ENCODE data around the gene GNAO1.

The GNAO1 gene

DNA sequence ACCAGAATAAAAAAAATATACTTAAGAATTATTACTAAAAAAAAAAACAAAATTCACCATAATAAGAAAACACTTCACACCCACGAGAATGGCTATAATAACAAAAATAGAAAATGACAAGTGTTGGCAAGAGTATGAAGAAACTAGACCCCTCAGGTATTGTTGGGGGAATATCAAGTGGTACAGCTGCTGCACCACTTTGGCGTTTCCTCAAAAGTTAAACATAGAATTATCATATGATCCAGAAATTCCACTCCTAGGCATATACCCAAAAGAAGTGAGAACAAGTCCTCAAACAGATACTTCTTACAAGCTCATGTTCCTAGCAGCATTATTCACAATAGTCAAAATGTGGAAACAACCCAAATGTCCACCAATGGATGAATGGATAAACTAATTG, 207.8 kb downstream of the GNAO1 start:
- peaks cover 73% of the 10 kb centered on the region for H3K36me3 Mint-ChIP-seq (ENCODE audit: low read depth)
- no peak overlapping the region for H3K27ac Mint-ChIP-seq
- H3K9me3 Mint-ChIP-seq = peaks cover 4% of the 10 kb centered on the region
- TF ChIP-seq, protein P1, sequence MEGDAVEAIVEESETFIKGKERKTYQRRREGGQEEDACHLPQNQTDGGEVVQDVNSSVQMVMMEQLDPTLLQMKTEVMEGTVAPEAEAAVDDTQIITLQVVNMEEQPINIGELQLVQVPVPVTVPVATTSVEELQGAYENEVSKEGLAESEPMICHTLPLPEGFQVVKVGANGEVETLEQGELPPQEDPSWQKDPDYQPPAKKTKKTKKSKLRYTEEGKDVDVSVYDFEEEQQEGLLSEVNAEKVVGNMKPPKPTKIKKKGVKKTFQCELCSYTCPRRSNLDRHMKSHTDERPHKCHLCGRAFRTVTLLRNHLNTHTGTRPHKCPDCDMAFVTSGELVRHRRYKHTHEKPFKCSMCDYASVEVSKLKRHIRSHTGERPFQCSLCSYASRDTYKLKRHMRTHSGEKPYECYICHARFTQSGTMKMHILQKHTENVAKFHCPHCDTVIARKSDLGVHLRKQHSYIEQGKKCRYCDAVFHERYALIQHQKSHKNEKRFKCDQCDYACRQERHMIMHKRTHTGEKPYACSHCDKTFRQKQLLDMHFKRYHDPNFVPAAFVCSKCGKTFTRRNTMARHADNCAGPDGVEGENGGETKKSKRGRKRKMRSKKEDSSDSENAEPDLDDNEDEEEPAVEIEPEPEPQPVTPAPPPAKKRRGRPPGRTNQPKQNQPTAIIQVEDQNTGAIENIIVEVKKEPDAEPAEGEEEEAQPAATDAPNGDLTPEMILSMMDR (IDR thresholded peaks at IDR 0.05; ENCODE audit: unreplicated experiment in 3 of 3) = no peak
- no peaks in the 10 kb centered on the region for H3K4me1 Mint-ChIP-seq
- H3K4me3 Mint-ChIP-seq = no peak overlapping the region
- peaks cover 3% of the 10 kb centered on the region for H3K27me3 Mint-ChIP-seq (ENCODE audit: low read depth)

DNA sequence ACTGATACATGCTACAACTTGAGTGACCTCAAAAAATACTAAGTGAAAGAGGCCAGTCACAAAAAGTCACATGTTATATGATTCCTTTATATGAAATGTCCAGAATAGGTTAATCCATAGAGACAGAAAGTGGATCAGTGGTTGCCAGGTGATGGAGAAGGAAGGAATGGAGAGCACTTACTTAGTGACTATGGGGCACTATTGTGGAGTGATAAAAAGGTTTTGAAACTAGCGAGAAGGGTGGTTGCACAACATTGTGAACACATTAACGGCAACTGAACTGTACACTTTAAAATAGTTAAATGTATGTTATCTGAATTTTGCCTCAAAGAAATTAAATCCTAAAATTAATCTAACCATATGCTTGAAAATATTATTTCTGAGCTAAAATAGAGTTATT, 208.2 kb downstream of the GNAO1 start:
- Mint-ChIP-seq H3K4me1 (no peaks in the 10 kb centered on the region), H3K27me3 (ENCODE audit: low read depth) (peaks cover 3% of the 10 kb centered on the region), H3K9me3 (peaks cover 3% of the 10 kb centered on the region), H3K36me3 (ENCODE audit: low read depth) (peaks cover 73% of the 10 kb centered on the region), H3K4me3 (no peak overlapping the region), H3K27ac (no peak overlapping the region)
- TF ChIP-seq, protein P1 (IDR thresholded peaks at IDR 0.05; ENCODE audit: unreplicated experiment in 3 of 3) = no peak

DNA sequence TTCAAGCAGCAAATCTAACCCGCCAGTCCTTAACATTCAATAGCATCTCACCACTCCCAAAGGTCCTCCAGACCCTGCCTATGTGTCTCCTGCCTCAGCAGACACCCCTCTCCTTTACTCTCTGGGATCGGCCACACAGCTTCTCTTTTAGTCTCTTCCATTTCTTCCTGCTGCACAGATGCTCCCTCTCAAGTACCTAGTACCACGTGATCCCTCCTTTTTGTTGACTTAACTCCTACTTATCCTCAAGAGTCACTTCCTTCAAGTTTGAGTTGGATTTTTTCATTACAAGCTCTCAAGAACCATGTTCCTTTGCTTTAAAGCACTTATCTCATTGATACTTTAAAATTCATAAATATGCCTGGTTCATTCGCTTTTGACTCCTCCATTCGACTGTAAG, 209.2 kb downstream of the GNAO1 start:
- Mint-ChIP-seq H3K9me3 (peaks cover under 1% of the 10 kb centered on the region), H3K27me3 (ENCODE audit: low read depth) (peaks cover 3% of the 10 kb centered on the region), H3K4me3 (no peak overlapping the region), H3K36me3 (ENCODE audit: low read depth) (peaks cover 74% of the 10 kb centered on the region), H3K27ac (no peak overlapping the region), H3K4me1 (no peaks in the 10 kb centered on the region)
- TF ChIP-seq, protein P1 (IDR thresholded peaks at IDR 0.05; ENCODE audit: unreplicated experiment in 3 of 3) = no peak

DNA sequence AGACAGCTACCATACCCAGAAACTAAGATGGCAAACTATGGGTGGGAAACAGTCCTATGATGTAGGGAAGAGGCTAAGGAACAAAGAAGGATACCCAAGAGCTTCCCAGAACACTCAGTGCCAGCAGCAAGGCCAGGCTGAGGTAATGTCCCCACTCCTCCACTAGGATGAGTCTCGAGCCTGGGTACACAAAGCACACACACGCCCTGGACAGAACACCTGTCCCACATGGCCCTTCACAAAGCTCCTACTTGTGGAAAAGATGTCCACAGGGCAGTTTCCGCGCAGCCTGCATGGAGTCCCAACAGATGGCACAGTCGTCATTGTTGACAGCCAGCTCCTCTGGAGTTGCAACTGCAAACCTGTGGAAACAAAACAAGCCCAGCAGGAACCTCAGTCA, 210.2 kb downstream of the GNAO1 start:
- Mint-ChIP-seq H3K27me3 (ENCODE audit: low read depth) (peaks cover 3% of the 10 kb centered on the region), H3K36me3 (ENCODE audit: low read depth) (peaks cover 67% of the 10 kb centered on the region), H3K9me3 (no peaks in the 10 kb centered on the region), H3K4me1 (no peaks in the 10 kb centered on the region), H3K4me3 (no peak overlapping the region), H3K27ac (no peak overlapping the region)
- TF ChIP-seq, protein P1 (IDR thresholded peaks at IDR 0.05; ENCODE audit: unreplicated experiment in 3 of 3) = no peak

DNA sequence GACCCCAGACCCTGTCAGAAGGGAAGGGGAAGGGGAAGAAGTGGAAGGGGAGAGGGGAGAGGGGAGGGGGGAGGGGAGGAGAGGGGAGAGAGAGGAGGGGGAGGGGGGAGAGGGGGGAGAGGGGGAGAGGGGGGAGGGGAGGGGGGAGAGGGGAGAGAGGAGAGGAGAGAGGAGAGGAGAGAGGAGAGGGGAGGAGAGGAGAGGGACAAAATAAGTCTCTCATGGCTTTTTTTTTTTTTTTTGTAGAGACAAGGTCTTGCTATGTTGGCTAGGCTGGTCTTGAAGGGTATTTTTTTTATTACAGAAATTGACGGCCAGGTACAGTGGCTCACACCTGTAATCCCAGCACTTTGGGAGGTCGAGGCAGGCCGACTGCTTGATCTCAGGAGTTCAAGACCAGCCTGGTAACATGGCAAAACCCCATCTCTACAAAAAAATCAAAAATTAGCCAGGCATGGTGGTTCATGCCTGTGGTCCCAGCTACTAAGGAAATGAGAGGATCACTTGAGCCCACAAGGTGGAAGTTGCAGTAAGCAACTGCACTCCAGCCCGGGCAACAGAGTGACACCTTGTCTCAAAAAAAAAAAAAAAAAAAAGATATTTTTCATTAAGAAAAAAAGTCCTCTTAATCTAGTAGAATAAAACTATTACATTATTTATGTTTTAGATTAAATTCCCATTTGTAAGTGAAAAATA, 214.8 kb downstream of the GNAO1 start:
- TF ChIP-seq, protein P1 (IDR thresholded peaks at IDR 0.05; ENCODE audit: unreplicated experiment in 3 of 3) = no peak
- H3K4me1 Mint-ChIP-seq = no peaks in the 10 kb centered on the region
- peaks cover 60% of the 10 kb centered on the region for H3K36me3 Mint-ChIP-seq (ENCODE audit: low read depth)
- H3K27ac Mint-ChIP-seq = no peak overlapping the region
- no peaks in the 10 kb centered on the region for H3K9me3 Mint-ChIP-seq
- H3K4me3 Mint-ChIP-seq = no peak overlapping the region
- H3K27me3 Mint-ChIP-seq (ENCODE audit: low read depth) = no peaks in the 10 kb centered on the region
